Measurements from ENCODE around the gene FERMT1.

GRCh38 chr20:6044115-6044514, 78.7 kb downstream of the FERMT1 start:
- TF ChIP-seq CTCF (IDR thresholded peaks at IDR 0.05) (no peak), POLR2A (IDR thresholded peaks at IDR 0.05) (no peak)

Measured in tibial nerve (tissue), 3 donors.